Activated B cell treated with CpG ODN at 0.5 μM for 24 hours (primary cell): ENCODE data around the gene COLEC11. TPM values are rescaled to one million over a fixed set of nuclear protein-coding genes. Genes with fewer than 3 reads are reported as not detected.

Experiments
- ATAC-seq: fragments of 200-7000 bp; cut with Tn5 transposase; one replicate; pipeline ENCODE4 v1.10.0; 2021; ENCODE audit warnings: low read depth, mild to moderate bottlenecking, moderate library complexity
- CTCF ChIA-PET: fragments of 350-600 bp; sonication (Branson Sonifier 250); formaldehyde crosslinking; loops from one replicate; lab custom pipeline; 2021; ENCODE audit warnings: antibody characterized with exemption; lab: Charles Lee
- POLR2A ChIA-PET: fragments of 350-600 bp; sonication (Branson Sonifier 250); formaldehyde crosslinking; loops from one replicate; lab custom pipeline; 2021; ENCODE audit warnings: antibody characterized with exemption; lab: Charles Lee
- DNase-seq: peaks from one replicate; pipeline ENCODE4 v3.0.0; 2022
- H3K27ac Mint-ChIP-seq: one replicate; pipeline ENCODE4 v1.8.0; 2020; ENCODE audit warnings: mixed read lengths
- H3K27me3 Mint-ChIP-seq: one replicate; pipeline ENCODE4 v1.8.0; 2021; ENCODE audit warnings: mixed read lengths
- H3K36me3 Mint-ChIP-seq: one replicate; pipeline ENCODE4 v1.8.0; 2021; ENCODE audit warnings: low read depth, mixed read lengths
- H3K4me1 Mint-ChIP-seq: one replicate; pipeline ENCODE4 v1.8.0; 2021; ENCODE audit warnings: mixed read lengths
- H3K4me3 Mint-ChIP-seq: one replicate; pipeline ENCODE4 v1.8.0; 2020; ENCODE audit warnings: mild to moderate bottlenecking, mixed read lengths
- H3K9me3 Mint-ChIP-seq: one replicate; pipeline ENCODE4 v1.8.0; 2020; ENCODE audit warnings: mixed read lengths
- intact Hi-C: fragments of 100-400 bp; cut with micrococcal nuclease; formaldehyde crosslinking; loops from one replicate; pipeline ENCODE4 v1.15.1; 2024
- total RNA-seq: library from RNA; stranded (reverse); gene quantifications from 2 replicates; pipeline ENCODE4 v1.2.3, GENCODE V29; 2022
- TF ChIP-seq, protein P1 (sequence below): fragments of 200-600 bp; IDR thresholded peaks from one replicate; pipeline ENCODE4 v1.8.0; 2022; ENCODE audit warnings: antibody characterized with exemption, mild to moderate bottlenecking

The COLEC11 gene
- total RNA-seq, 1 donor from 2014 or later, result not detected

DNA sequence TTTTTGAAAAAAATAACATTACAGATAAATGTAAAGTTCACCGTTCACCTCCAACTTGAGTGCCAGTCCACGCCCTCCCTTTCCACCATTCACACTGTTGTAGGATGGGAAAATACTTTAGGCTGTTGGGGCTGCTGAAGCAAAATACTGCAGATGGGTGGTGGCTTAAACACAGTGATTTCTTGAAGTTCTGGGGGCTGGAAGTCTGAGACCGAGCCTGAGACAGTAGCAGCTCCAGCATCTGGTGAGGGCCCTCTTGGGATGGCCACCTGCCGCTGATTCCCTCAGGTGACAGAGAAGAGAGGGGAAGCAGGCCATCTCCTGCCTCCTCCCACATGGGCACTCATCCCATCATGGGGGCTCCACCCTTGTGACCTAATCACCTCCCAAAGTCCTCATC is 80.8 kb downstream of the COLEC11 start:
- no peak overlapping the region for H3K4me3 Mint-ChIP-seq
- intact Hi-C loops, result no loop called here
- no peaks in the 10 kb centered on the region for H3K4me1 Mint-ChIP-seq
- ATAC-seq (no peak), DNase-seq (no peak)
- no peaks in the 10 kb centered on the region for H3K9me3 Mint-ChIP-seq
- H3K27me3 Mint-ChIP-seq, result peaks cover 3% of the 10 kb centered on the region
- ChIA-PET POLR2A (no interaction called here), CTCF (no interaction called here)
- no peak overlapping the region for H3K27ac Mint-ChIP-seq
- TF ChIP-seq, protein P1, sequence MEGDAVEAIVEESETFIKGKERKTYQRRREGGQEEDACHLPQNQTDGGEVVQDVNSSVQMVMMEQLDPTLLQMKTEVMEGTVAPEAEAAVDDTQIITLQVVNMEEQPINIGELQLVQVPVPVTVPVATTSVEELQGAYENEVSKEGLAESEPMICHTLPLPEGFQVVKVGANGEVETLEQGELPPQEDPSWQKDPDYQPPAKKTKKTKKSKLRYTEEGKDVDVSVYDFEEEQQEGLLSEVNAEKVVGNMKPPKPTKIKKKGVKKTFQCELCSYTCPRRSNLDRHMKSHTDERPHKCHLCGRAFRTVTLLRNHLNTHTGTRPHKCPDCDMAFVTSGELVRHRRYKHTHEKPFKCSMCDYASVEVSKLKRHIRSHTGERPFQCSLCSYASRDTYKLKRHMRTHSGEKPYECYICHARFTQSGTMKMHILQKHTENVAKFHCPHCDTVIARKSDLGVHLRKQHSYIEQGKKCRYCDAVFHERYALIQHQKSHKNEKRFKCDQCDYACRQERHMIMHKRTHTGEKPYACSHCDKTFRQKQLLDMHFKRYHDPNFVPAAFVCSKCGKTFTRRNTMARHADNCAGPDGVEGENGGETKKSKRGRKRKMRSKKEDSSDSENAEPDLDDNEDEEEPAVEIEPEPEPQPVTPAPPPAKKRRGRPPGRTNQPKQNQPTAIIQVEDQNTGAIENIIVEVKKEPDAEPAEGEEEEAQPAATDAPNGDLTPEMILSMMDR, result no peak
- H3K36me3 Mint-ChIP-seq, result no peaks in the 10 kb centered on the region

DNA sequence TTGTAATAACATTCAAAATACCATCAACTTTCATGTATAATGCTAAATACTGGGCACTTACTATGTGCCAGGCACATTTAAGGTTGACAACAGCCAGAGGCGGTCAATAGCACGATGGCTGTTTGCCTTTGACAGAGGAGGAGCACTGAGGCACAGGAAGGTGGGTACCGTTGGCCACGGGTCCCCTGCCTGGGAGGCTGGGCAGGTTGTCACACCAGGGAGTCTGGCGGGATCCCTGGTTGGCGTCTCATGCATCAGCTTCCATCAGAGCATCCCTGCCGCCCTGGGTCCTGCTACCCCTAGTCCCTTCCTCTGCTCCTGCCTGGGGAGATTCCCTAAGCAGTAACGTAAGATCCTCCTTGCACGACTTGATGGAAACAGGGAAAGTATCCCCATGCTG is 82.5 kb downstream of the COLEC11 start:
- H3K9me3 Mint-ChIP-seq, result no peaks in the 10 kb centered on the region
- intact Hi-C loops, result no loop called here

DNA sequence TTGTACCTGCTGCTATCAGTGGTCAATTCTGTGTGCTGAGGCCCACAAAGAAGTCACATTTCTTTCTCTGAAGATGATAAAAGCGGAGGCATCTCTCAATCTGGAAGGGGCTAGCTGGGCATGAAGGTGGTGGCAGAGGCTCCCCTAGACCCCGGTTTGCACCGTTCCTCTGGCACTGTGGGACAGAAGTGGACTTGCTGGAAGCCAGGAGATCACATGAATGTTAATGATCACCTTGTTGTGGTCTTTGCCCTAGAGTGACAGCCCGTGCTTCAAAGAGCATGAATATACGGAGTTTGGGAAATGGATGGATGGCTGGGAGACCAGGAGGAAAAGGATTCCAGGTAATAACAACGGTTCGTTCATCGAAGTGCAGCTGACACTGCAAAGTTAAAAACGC is 83.3 kb downstream of the COLEC11 start:
- Mint-ChIP-seq H3K4me3 (no peak overlapping the region), H3K27me3 (peaks cover 3% of the 10 kb centered on the region), H3K27ac (no peak overlapping the region), H3K9me3 (no peaks in the 10 kb centered on the region), H3K36me3 (no peaks in the 10 kb centered on the region), H3K4me1 (no peaks in the 10 kb centered on the region)
- no peak for DNase-seq
- ATAC-seq, result no peak
- TF ChIP-seq, protein P1, result no peak
- intact Hi-C loops, result no loop called here
- CTCF ChIA-PET, result no interaction called here
- POLR2A ChIA-PET, result no interaction called here

More for the DNA sequence above, 82.5 kb downstream of the COLEC11 start:
- Mint-ChIP-seq H3K27ac (no peak overlapping the region), H3K4me3 (no peak overlapping the region), H3K4me1 (no peaks in the 10 kb centered on the region), H3K27me3 (peaks cover 3% of the 10 kb centered on the region), H3K36me3 (no peaks in the 10 kb centered on the region)
- TF ChIP-seq, protein P1, result no peak
- ATAC-seq, result no peak
- ChIA-PET CTCF (no interaction called here), POLR2A (no interaction called here)
- no peak for DNase-seq

DNA sequence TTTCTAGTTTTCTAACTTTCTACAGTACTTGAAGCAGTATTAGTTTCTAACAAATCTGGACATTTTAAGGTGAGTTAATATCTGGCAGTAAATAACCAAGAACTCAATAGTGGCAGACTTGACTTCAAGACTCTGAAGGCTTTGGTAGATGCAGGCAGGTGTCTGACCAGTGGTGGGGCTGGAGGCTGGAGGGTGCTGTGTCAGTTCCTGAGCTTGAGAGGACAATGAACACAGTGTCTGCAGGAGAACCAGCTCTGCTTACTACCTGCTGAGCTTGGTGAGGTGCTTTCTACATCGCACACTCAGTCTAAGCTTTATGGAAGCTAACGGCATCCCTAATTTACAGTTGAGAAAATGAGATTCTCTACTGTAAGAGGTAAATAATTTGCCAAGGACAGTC is 84.3 kb downstream of the COLEC11 start:
- Mint-ChIP-seq H3K4me1 (no peaks in the 10 kb centered on the region), H3K27me3 (peaks cover 5% of the 10 kb centered on the region), H3K9me3 (no peaks in the 10 kb centered on the region), H3K27ac (no peak overlapping the region), H3K36me3 (no peaks in the 10 kb centered on the region), H3K4me3 (no peak overlapping the region)
- CTCF ChIA-PET, result no interaction called here
- intact Hi-C loops, result no loop called here
- DNase-seq (no peak), ATAC-seq (no peak)
- POLR2A ChIA-PET, result no interaction called here
- TF ChIP-seq, protein P1, result no peak

DNA sequence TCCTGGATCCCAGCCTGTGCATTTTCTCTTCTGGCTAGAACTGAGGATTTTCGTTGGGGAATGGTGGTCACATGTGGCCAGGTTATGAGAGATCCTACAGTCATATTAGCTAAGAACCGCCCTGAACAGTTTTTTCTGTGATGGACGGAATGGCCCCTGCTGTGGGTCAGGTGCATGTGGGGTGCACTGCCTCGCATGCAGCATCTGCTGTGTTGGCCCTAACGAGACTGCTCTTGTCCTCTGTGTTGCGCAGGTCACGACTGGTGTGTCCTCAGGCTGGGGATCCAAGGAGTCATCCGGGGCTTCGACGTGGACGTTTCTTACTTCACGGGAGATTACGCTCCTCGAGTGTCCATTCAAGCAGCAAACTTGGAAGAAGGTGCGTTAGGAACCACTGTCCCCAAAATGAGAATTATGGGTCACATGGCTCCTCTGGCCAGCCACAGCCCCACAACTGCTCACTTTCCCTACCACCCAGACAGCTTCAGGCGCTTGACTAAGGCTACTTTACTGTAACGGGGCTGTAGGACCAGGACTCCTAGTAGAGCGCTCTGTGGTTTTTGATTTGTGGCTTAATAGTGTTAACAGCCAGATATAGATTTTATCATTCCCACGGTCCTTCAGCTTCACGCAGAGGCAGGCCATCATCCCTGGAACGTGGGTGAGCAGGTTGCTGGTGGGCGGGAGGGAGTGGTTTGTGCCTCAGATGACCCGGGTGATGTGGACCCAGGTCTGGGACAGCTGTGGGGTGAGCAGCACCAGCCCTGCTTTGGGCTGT is 84.9 kb downstream of the COLEC11 start:
- H3K9me3 Mint-ChIP-seq, result no peaks in the 10 kb centered on the region
- no peak overlapping the region for H3K27ac Mint-ChIP-seq
- no peaks in the 10 kb centered on the region for H3K4me1 Mint-ChIP-seq
- ChIA-PET POLR2A (no interaction called here), CTCF (no interaction called here)
- TF ChIP-seq, protein P1, result no peak
- intact Hi-C loops, result no loop called here
- H3K4me3 Mint-ChIP-seq, result no peak overlapping the region
- DNase-seq (no peak), ATAC-seq (no peak)
- no peaks in the 10 kb centered on the region for H3K36me3 Mint-ChIP-seq
- peaks cover 2% of the 10 kb centered on the region for H3K27me3 Mint-ChIP-seq
